Measurements from ENCODE around the gene GLIS1. TPM values are rescaled to one million over a fixed set of nuclear protein-coding genes. Genes with fewer than 3 reads are reported as not detected.

GLIS1 gene
- total RNA-seq, 1 donor from 2014 or later, result 0.16 TPM

- Histone ChIP-seq H3K9me3 (replicated peaks) (no peaks in the 10 kb centered on the region), H3K4me3 (no peak overlapping the region), H3K4me1 (peaks cover 15% of the 10 kb centered on the region), H3K27me3 (ENCODE audit: low read depth) (no peaks in the 10 kb centered on the region), H3K36me3 (no peaks in the 10 kb centered on the region), H3K27ac (replicated peaks) (no peak overlapping the region)
- intact Hi-C loops (cut with micrococcal nuclease), result no loop called here
- no peak for DNase-seq
- no peak for TF ChIP-seq CTCF (IDR thresholded peaks at IDR 0.05; ENCODE audit: borderline replicate concordance)
These were observed 221.9 kb downstream of the GLIS1 start for GRCh38 chr1:53517109-53517508.

- H3K27ac ChIP-seq (replicated peaks), result no peak overlapping the region
- H3K27me3 ChIP-seq (ENCODE audit: low read depth), result no peaks in the 10 kb centered on the region
- no peaks in the 10 kb centered on the region for H3K36me3 ChIP-seq
- intact Hi-C loops (cut with micrococcal nuclease), result no loop called here
- peaks cover 18% of the 10 kb centered on the region for H3K4me1 ChIP-seq
- H3K4me3 ChIP-seq, result no peak overlapping the region
- TF ChIP-seq CTCF (IDR thresholded peaks at IDR 0.05; ENCODE audit: borderline replicate concordance), result no peak
- no peak for DNase-seq
- no peaks in the 10 kb centered on the region for H3K9me3 ChIP-seq (replicated peaks)
These were observed 222.8 kb downstream of the GLIS1 start for GRCh38 chr1:53516181-53516580.

GRCh38 chr1:53514436-53514835 is 224.5 kb downstream of the GLIS1 start:
- Histone ChIP-seq H3K4me1 (peaks cover 18% of the 10 kb centered on the region), H3K9me3 (replicated peaks) (no peaks in the 10 kb centered on the region), H3K27me3 (ENCODE audit: low read depth) (no peaks in the 10 kb centered on the region), H3K4me3 (no peak overlapping the region), H3K36me3 (no peaks in the 10 kb centered on the region), H3K27ac (replicated peaks) (no peak overlapping the region)
- no peak for DNase-seq
- intact Hi-C loops (cut with micrococcal nuclease), result no loop called here
- TF ChIP-seq CTCF (IDR thresholded peaks at IDR 0.05; ENCODE audit: borderline replicate concordance), result no peak

- H3K27me3 ChIP-seq (ENCODE audit: low read depth), result no peaks in the 10 kb centered on the region
- no peak overlapping the region for H3K27ac ChIP-seq (replicated peaks)
- H3K36me3 ChIP-seq, result no peaks in the 10 kb centered on the region
- no peaks in the 10 kb centered on the region for H3K9me3 ChIP-seq (replicated peaks)
- intact Hi-C loops (cut with micrococcal nuclease), result no loop called here
- no peak overlapping the region for H3K4me3 ChIP-seq
- TF ChIP-seq CTCF (IDR thresholded peaks at IDR 0.05; ENCODE audit: borderline replicate concordance), result no peak
- DNase-seq, result no peak
- peaks cover 13% of the 10 kb centered on the region for H3K4me1 ChIP-seq
These were observed 225.1 kb downstream of the GLIS1 start for GRCh38 chr1:53513846-53514245.

- Histone ChIP-seq H3K4me3 (no peak overlapping the region), H3K36me3 (no peaks in the 10 kb centered on the region), H3K27ac (replicated peaks) (no peak overlapping the region), H3K27me3 (ENCODE audit: low read depth) (peaks cover 5% of the 10 kb centered on the region), H3K4me1 (peaks cover 13% of the 10 kb centered on the region), H3K9me3 (replicated peaks) (no peaks in the 10 kb centered on the region)
- intact Hi-C loops (cut with micrococcal nuclease), result no loop called here
- DNase-seq, result no peak
- no peak for TF ChIP-seq CTCF (IDR thresholded peaks at IDR 0.05; ENCODE audit: borderline replicate concordance)
These were observed 225.9 kb downstream of the GLIS1 start for GRCh38 chr1:53512807-53513755.
